ENCODE results near the gene FRY. TPM values are rescaled to one million over a fixed set of nuclear protein-coding genes. Genes with fewer than 3 reads are reported as not detected.
A peak's percentile ranks its signal among the peaks of the same experiment; 100 is the strongest.

The FRY gene
- total and polyA plus RNA-seq, 2 of the 13 experiments (the other 11 are each of a cell fraction or from before 2014, with no cell fraction given) = 8.2 to 13.1 TPM

DNA sequence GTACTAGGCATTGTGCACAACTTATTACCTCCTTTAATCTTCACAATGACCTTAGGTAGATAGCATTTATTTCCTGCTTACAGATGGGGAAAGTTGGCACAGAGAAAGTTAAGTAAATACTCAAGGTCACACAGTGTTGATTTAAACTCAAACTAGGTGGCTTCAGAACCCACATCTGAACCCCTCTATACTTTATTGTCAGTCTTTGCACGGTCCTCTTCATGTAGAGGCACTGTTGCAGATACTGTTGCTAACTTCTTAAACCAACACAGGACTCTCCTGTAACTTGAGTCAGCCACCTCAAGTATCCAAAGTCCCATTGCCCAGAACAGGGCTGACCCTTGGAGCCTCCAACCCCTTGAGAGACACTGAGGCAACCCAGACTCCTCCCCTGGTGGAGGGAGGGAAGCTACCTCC lies 48.8 kb downstream of the FRY start (continued):
- TF ChIP-seq, protein P1, sequence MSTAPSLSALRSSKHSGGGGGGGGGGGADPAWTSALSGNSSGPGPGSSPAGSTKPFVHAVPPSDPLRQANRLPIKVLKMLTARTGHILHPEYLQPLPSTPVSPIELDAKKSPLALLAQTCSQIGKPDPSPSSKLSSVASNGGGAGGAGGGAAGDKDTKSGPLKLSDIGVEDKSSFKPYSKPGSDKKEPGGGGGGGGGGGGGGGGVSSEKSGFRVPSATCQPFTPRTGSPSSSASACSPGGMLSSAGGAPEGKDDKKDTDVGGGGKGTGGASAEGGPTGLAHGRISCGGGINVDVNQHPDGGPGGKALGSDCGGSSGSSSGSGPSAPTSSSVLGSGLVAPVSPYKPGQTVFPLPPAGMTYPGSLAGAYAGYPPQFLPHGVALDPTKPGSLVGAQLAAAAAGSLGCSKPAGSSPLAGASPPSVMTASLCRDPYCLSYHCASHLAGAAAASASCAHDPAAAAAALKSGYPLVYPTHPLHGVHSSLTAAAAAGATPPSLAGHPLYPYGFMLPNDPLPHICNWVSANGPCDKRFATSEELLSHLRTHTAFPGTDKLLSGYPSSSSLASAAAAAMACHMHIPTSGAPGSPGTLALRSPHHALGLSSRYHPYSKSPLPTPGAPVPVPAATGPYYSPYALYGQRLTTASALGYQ (CRISPR knock-in tag; IDR thresholded peaks at IDR 0.05) = peak; percentile 88
- TF ChIP-seq NCOA2 (CRISPR knock-in tag; IDR thresholded peaks at IDR 0.05) = peak; percentile 91
- TF ChIP-seq, protein P2, sequence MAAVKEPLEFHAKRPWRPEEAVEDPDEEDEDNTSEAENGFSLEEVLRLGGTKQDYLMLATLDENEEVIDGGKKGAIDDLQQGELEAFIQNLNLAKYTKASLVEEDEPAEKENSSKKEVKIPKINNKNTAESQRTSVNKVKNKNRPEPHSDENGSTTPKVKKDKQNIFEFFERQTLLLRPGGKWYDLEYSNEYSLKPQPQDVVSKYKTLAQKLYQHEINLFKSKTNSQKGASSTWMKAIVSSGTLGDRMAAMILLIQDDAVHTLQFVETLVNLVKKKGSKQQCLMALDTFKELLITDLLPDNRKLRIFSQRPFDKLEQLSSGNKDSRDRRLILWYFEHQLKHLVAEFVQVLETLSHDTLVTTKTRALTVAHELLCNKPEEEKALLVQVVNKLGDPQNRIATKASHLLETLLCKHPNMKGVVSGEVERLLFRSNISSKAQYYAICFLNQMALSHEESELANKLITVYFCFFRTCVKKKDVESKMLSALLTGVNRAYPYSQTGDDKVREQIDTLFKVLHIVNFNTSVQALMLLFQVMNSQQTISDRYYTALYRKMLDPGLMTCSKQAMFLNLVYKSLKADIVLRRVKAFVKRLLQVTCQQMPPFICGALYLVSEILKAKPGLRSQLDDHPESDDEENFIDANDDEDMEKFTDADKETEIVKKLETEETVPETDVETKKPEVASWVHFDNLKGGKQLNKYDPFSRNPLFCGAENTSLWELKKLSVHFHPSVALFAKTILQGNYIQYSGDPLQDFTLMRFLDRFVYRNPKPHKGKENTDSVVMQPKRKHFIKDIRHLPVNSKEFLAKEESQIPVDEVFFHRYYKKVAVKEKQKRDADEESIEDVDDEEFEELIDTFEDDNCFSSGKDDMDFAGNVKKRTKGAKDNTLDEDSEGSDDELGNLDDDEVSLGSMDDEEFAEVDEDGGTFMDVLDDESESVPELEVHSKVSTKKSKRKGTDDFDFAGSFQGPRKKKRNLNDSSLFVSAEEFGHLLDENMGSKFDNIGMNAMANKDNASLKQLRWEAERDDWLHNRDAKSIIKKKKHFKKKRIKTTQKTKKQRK (IDR thresholded peaks at IDR 0.05; ENCODE audit: low read length) = no peak
- no peak for TF ChIP-seq ARHGAP35 (CRISPR knock-in tag; IDR thresholded peaks at IDR 0.05; ENCODE audit: borderline replicate concordance)
- TF ChIP-seq ZNF670 (CRISPR knock-in tag; IDR thresholded peaks at IDR 0.05; ENCODE audit: borderline replicate concordance) = no peak
- TF ChIP-seq, protein P3, sequence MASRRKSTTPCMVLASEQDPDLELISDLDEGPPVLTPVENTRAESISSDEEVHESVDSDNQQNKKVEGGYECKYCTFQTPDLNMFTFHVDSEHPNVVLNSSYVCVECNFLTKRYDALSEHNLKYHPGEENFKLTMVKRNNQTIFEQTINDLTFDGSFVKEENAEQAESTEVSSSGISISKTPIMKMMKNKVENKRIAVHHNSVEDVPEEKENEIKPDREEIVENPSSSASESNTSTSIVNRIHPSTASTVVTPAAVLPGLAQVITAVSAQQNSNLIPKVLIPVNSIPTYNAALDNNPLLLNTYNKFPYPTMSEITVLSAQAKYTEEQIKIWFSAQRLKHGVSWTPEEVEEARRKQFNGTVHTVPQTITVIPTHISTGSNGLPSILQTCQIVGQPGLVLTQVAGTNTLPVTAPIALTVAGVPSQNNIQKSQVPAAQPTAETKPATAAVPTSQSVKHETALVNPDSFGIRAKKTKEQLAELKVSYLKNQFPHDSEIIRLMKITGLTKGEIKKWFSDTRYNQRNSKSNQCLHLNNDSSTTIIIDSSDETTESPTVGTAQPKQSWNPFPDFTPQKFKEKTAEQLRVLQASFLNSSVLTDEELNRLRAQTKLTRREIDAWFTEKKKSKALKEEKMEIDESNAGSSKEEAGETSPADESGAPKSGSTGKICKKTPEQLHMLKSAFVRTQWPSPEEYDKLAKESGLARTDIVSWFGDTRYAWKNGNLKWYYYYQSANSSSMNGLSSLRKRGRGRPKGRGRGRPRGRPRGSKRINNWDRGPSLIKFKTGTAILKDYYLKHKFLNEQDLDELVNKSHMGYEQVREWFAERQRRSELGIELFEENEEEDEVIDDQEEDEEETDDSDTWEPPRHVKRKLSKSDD (CRISPR knock-in tag; IDR thresholded peaks at IDR 0.05; ENCODE audit: low read depth) = no peak
- no peak for TF ChIP-seq TMF1 (CRISPR knock-in tag; IDR thresholded peaks at IDR 0.05; ENCODE audit: low read depth)
- no peak for TF ChIP-seq HNRNPUL1 (IDR thresholded peaks at IDR 0.05; ENCODE audit: low read depth, low read length)
- peak; percentile 85 for TF ChIP-seq HDAC2 (CRISPR knock-in tag; IDR thresholded peaks at IDR 0.05)
- TF ChIP-seq, protein P4, sequence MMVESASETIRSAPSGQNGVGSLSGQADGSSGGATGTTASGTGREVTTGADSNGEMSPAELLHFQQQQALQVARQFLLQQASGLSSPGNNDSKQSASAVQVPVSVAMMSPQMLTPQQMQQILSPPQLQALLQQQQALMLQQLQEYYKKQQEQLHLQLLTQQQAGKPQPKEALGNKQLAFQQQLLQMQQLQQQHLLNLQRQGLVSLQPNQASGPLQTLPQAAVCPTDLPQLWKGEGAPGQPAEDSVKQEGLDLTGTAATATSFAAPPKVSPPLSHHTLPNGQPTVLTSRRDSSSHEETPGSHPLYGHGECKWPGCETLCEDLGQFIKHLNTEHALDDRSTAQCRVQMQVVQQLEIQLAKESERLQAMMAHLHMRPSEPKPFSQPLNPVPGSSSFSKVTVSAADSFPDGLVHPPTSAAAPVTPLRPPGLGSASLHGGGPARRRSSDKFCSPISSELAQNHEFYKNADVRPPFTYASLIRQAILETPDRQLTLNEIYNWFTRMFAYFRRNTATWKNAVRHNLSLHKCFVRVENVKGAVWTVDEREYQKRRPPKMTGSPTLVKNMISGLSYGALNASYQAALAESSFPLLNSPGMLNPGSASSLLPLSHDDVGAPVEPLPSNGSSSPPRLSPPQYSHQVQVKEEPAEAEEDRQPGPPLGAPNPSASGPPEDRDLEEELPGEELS (CRISPR knock-in tag; IDR thresholded peaks at IDR 0.05) = peak; percentile 87
- TF ChIP-seq, protein P5, sequence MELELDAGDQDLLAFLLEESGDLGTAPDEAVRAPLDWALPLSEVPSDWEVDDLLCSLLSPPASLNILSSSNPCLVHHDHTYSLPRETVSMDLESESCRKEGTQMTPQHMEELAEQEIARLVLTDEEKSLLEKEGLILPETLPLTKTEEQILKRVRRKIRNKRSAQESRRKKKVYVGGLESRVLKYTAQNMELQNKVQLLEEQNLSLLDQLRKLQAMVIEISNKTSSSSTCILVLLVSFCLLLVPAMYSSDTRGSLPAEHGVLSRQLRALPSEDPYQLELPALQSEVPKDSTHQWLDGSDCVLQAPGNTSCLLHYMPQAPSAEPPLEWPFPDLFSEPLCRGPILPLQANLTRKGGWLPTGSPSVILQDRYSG (CRISPR knock-in tag; IDR thresholded peaks at IDR 0.05) = no peak
- TF ChIP-seq, protein P6, sequence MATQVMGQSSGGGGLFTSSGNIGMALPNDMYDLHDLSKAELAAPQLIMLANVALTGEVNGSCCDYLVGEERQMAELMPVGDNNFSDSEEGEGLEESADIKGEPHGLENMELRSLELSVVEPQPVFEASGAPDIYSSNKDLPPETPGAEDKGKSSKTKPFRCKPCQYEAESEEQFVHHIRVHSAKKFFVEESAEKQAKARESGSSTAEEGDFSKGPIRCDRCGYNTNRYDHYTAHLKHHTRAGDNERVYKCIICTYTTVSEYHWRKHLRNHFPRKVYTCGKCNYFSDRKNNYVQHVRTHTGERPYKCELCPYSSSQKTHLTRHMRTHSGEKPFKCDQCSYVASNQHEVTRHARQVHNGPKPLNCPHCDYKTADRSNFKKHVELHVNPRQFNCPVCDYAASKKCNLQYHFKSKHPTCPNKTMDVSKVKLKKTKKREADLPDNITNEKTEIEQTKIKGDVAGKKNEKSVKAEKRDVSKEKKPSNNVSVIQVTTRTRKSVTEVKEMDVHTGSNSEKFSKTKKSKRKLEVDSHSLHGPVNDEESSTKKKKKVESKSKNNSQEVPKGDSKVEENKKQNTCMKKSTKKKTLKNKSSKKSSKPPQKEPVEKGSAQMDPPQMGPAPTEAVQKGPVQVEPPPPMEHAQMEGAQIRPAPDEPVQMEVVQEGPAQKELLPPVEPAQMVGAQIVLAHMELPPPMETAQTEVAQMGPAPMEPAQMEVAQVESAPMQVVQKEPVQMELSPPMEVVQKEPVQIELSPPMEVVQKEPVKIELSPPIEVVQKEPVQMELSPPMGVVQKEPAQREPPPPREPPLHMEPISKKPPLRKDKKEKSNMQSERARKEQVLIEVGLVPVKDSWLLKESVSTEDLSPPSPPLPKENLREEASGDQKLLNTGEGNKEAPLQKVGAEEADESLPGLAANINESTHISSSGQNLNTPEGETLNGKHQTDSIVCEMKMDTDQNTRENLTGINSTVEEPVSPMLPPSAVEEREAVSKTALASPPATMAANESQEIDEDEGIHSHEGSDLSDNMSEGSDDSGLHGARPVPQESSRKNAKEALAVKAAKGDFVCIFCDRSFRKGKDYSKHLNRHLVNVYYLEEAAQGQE (IDR thresholded peaks at IDR 0.05; ENCODE audit: borderline replicate concordance in 1 of 2, low read depth in 1 of 2, low read length in 2 of 2) = no peak
- TF ChIP-seq PHF21A (CRISPR knock-in tag; IDR thresholded peaks at IDR 0.05) = no peak

Measured in HepG2 (cell line).